A549 treated with dexamethasone at 1 μM for 4 hours (cell line): ENCODE results near the gene CLPTM1. TPM values are rescaled to one million over a fixed set of nuclear protein-coding genes. Genes with fewer than 3 reads are reported as not detected.

Source experiments
- total RNA-seq: library from RNA; stranded (reverse); fragments of 200-300 nt; extraction: Qiagen RNA extraction; gene quantifications from 5 replicates; pipeline ENCODE4 v1.2.3, GENCODE V29; 2022

CLPTM1 gene
- total RNA-seq = 119 to 206 TPM (median 194 TPM) in 5 replicates

GRCh38 chr19:44954649-44955504, at the start of gene CLPTM1:
TSS of gene CLPTM1 (plus strand) at chr19:44955380. CDS start at chr19:44955396, 16 bp downstream.

GRCh38 chr19:44905437-44906160, 49.6 kb upstream of the CLPTM1 start, which contains the start of gene APOE:
TSS of gene APOE (plus strand) at chr19:44905796. CDS start at chr19:44906625, 829 bp downstream.

GRCh38 chr19:44914433-44915206, 40.6 kb upstream of the CLPTM1 start, which contains the start of gene APOC1:
TSS of gene APOC1 (plus strand) at chr19:44914608. CDS start at chr19:44914892, 284 bp downstream.

GRCh38 chr19:44942067-44942571, 13.1 kb upstream of the CLPTM1 start, which contains the start of gene APOC4:
TSS of gene APOC4 (plus strand) at chr19:44942237. CDS start at chr19:44942278, 41 bp downstream.

GRCh38 chr19:45001087-45001739, 46.0 kb downstream of the CLPTM1 start, which contains the start of gene RELB:
TSS of gene RELB (plus strand) at chr19:45001464. CDS start at chr19:45001580, 116 bp downstream.

GRCh38 chr19:45038931-45039893, 84.0 kb downstream of the CLPTM1 start, which contains the start of gene CLASRP:
TSS of gene CLASRP (plus strand) at chr19:45039045. CDS start at chr19:45040213, 1,168 bp downstream.

Other genes with a start within 250 kb of the CLPTM1 start
- 25.7 to 66.4 TPM (median 59.5 TPM) in 5 replicates for gene BCL3, start 206.7 kb upstream of the CLPTM1 start, total RNA-seq
- gene CBLC, start 177.5 kb upstream of the CLPTM1 start, total RNA-seq = 0.06 TPM in 1 of 5 replicates, not detected in the others
- gene BCAM, start 146.3 kb upstream of the CLPTM1 start, total RNA-seq = 56.0 to 89.4 TPM (median 81.7 TPM) in 5 replicates
- gene NECTIN2, start 109.1 kb upstream of the CLPTM1 start, total RNA-seq = 68.1 to 82.4 TPM (median 79.9 TPM) in 5 replicates
- gene TOMM40, start 64.1 kb upstream of the CLPTM1 start, total RNA-seq = 188 to 264 TPM (median 240 TPM) in 5 replicates
- 10.3 to 17.3 TPM (median 12.0 TPM) in 5 replicates for gene APOE, start 49.6 kb upstream of the CLPTM1 start, total RNA-seq
- 91.2 to 130 TPM (median 94.0 TPM) in 5 replicates for gene APOC1, start 40.8 kb upstream of the CLPTM1 start, total RNA-seq
- not detected in 5 replicates for gene APOC4, start 13.1 kb upstream of the CLPTM1 start, total RNA-seq
- gene APOC2, start 9.3 kb upstream of the CLPTM1 start, total RNA-seq = not detected in 5 replicates
- 21.2 to 36.9 TPM (median 33.8 TPM) in 5 replicates for gene RELB, start 46.1 kb downstream of the CLPTM1 start, total RNA-seq
- 47.7 to 70.6 TPM (median 64.3 TPM) in 5 replicates for gene CLASRP, start 83.7 kb downstream of the CLPTM1 start, total RNA-seq
- gene ZNF296, start 121.1 kb downstream of the CLPTM1 start, total RNA-seq = 11.5 to 21.3 TPM (median 18.6 TPM) in 5 replicates
- gene GEMIN7, start 123.9 kb downstream of the CLPTM1 start, total RNA-seq = 81.0 to 104 TPM (median 81.9 TPM) in 5 replicates
- gene PPP1R37, start 137.8 kb downstream of the CLPTM1 start, total RNA-seq = 27.7 to 43.9 TPM (median 36.7 TPM) in 5 replicates
- 0.56 to 1.1 TPM (median 0.95 TPM) in 5 replicates for gene NKPD1, start 205.6 kb downstream of the CLPTM1 start, total RNA-seq
- 37.4 to 41.2 TPM (median 39.7 TPM) in 5 replicates for gene TRAPPC6A, start 222.9 kb downstream of the CLPTM1 start, total RNA-seq
- gene BLOC1S3, start 223.4 kb downstream of the CLPTM1 start, total RNA-seq = 28.9 to 38.4 TPM (median 36.0 TPM) in 5 replicates